Stimulated activated CD4-positive, alpha-beta T cell treated with anti-CD3 and anti-CD28 coated beads, TNF-alpha, amount 100 ng/mL, for 4 hours (primary cell): Measurements from ENCODE around the gene RAB4A.
A peak's percentile ranks its signal among the peaks of the same experiment; 100 is the strongest.

Experiments
- DNase-seq, 3 experiments: peaks; one replicate each; pipeline ENCODE4 v3.0.0-alpha.2; 2020; ENCODE audit warnings: low read depth in 3 of 3

RAB4A gene

DNA sequence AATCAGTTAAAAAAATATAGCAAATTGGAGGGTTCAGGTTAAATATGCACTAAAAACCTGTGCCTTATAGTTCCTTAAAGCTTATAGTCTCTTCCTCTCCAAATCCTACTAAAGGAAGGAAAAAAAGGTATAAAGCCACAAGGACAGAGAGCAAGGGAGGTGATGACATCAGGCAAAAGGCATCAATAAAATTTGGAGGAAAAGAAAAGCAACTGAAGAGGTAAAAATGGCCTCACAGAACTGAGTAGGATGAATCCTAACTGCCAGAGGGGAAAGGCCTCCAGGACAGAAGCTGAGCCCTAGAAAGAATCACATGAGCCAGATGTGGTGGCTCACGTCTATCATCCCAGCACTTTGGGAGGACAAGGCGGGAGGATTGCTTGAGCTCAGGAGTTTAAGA lies 63.8 kb downstream of the RAB4A start:
- DNase-seq = no peak

DNA sequence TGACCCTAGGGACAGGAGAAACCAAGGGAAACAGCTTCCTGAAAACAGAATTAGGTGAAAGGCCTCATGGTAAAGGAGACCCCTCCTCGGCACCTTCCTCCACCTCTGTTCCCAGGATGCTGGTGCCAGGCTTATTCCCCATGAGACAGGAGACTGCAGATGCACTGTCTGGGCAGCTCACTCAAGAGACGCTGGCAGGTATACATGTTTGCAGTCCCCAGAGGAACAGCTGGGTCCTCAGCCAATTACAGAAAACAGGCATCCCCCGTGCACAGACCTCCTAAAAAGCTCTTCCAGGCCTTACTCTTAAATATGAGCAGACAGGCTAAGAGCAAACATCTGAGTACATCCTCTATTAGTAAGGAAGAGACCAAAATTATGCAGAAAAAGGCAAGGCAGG lies 65.4 kb downstream of the RAB4A start:
- DNase-seq = no peak

DNA sequence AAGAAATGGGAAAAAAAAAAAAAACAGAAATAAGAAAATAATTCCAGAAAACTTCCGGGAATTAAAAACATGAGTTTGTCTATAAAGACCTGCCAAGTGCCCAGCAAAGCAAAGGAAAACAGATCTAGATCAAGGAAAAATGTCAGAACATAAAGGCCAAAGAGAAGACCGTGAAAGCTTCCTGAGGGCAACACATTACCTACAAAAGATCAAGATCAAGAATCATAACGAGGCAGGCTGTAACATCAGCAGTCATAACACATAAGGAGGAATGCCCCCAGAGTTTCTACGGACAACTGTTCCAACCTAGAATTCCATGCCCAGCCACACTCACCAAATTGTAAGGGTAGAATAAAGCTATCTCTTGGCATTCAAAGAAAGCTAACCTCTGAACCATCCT lies 68.2 kb downstream of the RAB4A start:
- no peak for DNase-seq

DNA sequence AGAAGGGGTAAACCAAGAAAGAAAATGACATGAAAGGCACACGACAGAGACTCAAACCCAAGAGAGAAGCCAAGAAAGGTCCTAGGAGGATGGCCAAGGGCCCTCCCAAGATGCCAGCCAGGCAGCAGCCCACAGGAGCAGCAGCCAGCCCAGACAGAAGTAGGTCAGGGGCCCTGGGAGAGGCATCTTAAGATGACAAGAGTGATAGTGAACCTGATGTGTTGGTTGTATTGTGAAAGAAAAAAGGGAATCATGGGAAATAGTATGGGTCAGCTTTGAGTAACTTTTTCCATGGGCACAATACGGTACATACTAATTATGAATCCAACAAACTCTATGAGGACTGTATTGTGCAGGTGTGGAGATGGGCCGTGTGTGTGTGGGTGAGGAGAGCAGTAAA lies 68.6 kb downstream of the RAB4A start:
- no peak for DNase-seq

DNA sequence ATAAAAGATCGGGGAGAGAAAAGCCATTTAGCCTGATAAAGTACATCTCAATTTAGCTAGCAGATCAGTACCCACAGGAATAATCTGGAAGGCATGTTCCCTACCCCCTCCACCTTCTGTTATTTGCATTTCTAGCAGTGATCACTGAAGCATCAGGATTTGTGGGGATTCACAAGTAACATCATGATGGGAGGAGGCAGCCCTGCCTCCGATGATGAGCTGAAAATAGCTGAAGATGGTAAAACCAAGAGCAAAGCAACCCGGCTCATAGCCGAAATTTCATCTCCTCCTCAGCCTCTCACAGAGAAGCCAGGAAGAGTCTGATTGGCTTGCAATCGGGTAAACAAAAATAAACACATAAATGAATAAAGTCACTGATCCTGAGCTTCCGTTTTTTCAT lies 69.6 kb downstream of the RAB4A start:
- no peak for DNase-seq

DNA sequence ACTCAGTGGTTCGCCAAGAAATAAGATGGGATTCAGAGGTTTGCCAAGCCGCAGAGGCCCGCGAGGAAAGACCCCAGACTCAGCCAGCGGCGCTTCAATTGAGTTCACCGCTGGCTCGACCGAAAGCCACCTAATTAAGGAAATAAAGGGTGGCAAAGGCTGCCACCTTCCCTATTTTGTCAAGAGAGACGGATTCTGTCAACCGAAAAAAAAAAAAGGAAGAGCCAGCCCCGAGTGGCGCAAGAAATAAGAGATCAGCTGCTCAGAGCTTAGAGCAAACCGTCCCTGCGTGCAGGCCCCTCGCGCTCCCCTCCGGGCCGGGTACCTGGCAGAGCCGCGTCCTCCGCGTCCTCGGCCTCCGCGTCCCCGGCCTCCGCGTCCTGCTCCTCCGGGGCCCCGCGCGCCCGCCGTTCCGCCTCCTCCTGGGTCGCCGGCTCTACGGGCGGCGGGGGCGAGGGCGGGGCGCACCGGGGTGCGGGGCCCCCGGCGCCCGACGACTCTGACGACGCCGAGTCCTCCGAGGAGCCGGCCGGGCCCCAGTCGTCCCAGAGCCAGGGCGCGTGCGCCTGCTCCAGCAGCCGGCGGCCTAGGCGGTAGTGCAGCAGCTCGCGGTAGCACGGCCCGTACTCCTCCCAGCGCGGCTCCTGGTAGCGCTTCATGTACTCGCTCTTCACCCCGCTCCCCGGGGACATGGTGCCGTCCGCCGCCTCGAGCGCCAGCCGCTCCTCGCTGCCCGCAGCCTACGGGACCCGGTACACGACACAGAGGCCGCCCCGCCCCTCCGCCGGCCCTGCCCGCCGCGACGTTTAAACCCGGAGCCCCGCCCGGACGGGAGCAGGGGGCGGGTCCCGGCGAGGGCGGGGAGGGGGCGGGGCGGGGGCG lies 71.1 kb downstream of the RAB4A start:
- peak; percentile 66 to 70 (median 68) for DNase-seq

DNA sequence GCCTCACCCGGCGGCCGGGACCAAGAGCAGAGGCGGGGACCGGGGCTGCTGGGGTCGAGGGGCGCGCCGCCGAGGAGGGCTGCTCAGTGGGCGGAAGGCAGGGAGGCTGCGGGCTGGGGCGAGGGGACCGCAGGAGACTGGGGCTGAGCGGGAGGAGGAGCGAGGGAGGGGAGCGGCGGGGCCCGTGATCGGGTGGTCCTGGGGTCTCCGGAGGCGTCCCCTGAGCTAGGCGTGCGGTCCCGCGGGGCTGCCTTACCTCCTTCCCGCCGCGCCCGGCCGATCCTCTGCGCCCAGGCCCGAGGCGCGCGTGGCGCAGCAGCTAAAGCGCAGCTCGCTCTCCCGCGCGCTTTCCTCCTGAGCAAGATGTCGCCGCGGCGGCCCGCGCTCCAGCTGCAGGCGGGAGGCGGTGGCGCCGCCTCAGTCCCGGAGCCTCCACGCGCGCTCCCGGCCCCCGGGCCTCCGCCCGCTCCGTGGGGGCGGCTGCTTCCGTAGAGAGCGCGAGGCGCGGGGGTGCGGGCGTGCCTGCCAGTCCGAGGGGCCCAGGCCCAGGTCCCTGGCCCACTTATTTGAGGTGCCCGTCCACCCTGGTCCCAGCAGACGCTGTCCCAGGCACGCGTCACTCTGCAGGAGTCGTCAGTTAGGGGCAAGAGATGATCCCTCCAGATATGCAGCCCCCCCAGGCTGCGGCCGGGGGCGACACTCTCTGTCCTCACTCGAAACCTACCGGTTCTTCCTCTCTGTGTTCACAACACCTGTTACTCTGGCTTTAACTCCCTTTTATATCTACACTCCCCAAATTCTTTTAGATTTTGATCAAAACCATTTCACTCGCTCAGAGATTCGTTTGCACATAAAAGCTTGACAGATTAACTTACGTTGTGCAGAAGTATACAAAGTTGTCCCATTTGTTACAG lies 72.0 kb downstream of the RAB4A start, which contains the start of gene CCSAP:
Gene CCSAP, minus strand, starts transcription at position 392 of the 914 bp plus-strand sequence. CDS start 582 bp downstream, outside the sequence.
- peak; percentile 25 to 46 (median 35) for DNase-seq

DNA sequence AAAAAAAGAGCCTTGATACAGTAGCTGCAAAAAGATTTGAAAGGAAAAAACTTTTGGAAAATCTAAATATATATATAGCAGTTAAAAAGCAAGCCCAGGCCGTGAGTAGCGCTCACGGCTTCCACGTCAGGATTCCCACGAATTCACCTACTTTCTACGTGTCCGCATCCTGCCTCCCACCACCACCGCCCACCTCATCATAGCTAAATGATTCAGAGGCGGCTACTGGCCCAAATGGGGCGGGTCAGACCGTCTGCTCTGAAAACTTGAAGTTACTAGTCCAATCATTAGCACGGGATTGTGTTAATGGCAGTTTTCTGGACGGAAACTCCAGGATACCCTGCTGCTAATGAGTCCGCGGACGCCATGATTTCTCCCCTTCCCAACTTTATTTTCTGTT lies 73.2 kb downstream of the RAB4A start:
- no peak for DNase-seq

DNA sequence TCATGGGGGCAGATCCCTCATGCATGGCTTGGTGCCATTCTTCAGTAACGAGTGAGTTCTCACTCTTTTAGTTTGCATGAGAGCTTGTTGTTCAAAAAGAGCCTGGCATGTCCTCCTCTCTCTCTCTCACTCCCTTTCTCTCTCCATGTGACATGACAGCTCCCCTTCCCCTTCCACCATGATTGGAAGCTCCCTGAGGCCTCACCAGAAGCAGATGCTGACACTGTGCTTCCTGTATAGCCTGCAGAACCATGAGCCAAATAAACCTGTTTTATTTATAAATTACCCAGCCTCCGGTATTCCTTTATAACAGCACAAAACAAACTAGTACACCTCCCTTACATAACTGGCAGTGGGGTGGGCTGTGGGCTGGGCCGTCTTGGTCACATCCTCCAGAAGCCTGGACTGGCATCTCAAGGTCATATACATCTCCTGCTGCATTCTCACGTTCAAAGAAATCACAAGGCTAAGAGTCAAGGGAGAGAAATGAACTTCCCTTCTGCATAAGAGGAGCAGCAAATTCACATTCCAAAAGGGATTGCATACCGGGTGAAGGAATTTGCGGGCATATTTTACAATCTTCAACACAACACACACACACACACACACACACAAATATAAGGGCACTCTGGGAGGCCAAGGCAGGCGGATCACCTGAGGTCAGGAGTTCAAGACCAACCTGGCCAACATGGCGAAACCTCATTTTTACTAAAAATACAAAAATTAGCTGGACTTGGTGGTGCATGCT lies 74.2 kb downstream of the RAB4A start:
- DNase-seq = no peak

DNA sequence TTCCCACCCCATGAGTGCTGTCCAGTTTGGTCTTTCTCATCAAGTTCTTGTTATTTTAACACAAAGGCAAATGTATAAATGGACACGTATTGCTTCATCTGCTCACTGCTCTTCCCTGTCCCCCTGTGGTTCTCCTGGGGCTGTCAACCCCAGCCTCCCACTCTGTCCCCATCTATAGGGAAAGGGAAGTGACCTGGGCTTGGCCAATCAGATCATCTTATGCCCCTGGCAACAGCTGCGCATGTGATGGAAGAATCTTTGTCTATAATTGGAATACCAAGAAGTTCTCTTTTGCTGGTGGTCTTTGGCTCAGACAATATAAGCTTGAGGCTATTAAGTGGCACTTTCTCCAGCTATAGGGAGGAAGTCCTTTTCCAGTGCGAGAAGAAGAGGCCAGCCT lies 76.6 kb downstream of the RAB4A start:
- no peak for DNase-seq

DNA sequence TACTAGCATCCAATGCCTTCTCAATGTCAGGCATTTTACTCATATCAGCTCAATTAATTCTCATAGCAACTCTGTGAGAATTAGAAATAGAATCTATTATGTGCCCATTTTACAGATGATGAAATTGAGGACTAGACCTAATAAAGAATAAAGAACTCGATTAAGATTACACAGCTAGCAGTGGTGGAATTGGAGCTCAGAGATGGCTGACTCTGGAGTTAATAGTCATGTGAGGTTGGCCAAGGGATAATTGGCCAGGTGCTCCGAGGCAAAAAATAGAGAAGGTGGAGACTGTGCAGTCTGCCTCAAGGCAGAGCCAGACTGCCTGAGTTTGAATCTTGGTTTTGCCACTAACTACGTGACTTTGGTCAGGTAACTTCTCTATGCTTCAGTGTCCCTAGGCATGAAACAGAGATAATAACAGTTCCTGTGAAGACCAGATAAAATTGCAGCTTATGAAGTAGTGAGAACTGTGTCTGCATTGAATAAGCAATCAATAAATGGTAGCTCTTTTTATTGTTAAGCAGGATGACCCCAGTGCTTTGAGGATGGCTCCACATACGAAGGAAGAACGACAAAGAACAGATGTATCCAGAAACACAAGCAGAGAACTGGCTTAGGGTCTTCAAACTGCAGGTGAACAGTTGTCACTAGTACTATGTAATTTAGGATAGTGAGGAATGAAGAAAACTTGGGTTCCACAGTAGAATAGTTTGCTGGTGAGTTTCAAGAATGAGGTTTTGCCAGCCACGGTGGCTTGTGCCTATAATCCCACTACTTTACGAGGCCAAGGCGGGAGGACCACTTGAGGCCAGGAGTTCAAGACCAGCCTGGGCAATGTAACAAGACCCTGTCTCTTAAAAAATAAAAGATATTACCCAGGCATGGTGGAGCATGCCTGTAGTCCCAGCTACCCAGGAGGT lies 78.8 kb downstream of the RAB4A start:
- DNase-seq = no peak

DNA sequence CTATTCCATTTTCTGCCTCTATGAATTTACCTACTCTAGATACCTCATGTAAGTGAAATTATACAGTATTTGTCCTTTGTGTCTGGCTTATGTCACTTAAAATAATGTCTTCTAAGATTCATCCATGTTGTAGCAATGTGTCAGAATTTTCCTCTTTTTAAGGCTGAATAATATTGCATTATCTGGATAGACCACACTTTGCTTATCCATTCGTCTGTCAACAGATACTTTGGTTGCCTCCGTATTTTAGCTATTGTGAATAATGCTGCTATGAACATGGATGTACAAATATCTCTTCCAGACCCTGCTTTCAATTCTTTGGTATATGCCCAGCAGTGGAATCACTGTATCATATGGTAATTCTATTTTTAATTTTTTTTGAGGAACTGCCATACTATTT lies 82.1 kb downstream of the RAB4A start:
- DNase-seq = no peak

DNA sequence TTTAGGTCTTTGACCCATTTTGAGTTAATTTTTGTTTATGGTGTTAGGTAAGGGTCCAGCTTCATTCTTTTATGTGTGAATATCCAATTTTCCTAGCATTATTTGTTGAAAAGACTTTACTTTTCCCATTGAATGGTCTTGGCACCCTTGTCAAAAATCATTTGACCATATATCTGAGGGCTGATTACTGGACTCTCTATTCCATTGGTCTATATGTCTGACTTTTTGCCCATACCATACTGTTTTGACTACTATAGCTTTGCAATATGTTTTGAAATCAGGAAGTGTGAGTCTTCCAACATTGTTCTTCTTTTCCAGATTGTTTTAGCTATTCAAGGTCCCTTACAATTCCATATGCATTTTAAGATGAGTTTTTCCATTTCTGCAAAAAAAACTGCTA lies 83.3 kb downstream of the RAB4A start:
- no peak for DNase-seq
